Right renal pelvis (tissue), 4 donors: Measurements from ENCODE around the gene COL25A1. TPM values are rescaled to one million over a fixed set of nuclear protein-coding genes. Genes with fewer than 3 reads are reported as not detected.
A peak's percentile ranks its signal among the peaks of the same experiment; 100 is the strongest.

Experiments
- DNase-seq, 4 donors: peaks; one replicate each; pipeline ENCODE4 v3.0.0-alpha.2; 2013; ENCODE audit warnings: low read depth in 4 of 4, low spot score in 3 of 4, missing footprints in 1 of 4
- polyA plus RNA-seq, 4 donors: library from polyadenylated mRNA; unstranded; fragments of 120-200 nt; gene quantifications; one replicate each; pipeline ENCODE4 v1.2.1, GENCODE V29; 2013; ENCODE audit not compliant: insufficient read length in 4 of 4

COL25A1 gene
- polyA plus RNA-seq, 4 donors = 11.9 to 23.9 (median 17.1) TPM

- DNase-seq = no peak
Measured at GRCh38 chr4:108834166-108834834, 468.2 kb downstream of the COL25A1 start.

- DNase-seq = peak in 1 of 4 donors; percentile 10
Measured at GRCh38 chr4:108833046-108833445, 469.4 kb downstream of the COL25A1 start.

GRCh38 chr4:108831886-108832285 lies 470.6 kb downstream of the COL25A1 start:
- DNase-seq = no peak

GRCh38 chr4:108831291-108831690 lies 471.2 kb downstream of the COL25A1 start:
- no peak for DNase-seq

- peak in 2 of 4 donors; percentile 43 to 50 for DNase-seq
Measured at GRCh38 chr4:108830509-108831244, 471.8 kb downstream of the COL25A1 start.

- no peak for DNase-seq
Measured at GRCh38 chr4:108829966-108830492, 472.4 kb downstream of the COL25A1 start.

GRCh38 chr4:108828620-108829019 lies 473.8 kb downstream of the COL25A1 start:
- no peak for DNase-seq

- DNase-seq = no peak
Measured at GRCh38 chr4:108825737-108826136, 476.7 kb downstream of the COL25A1 start.

GRCh38 chr4:108821351-108821930 lies 481.0 kb downstream of the COL25A1 start:
- DNase-seq = no peak

GRCh38 chr4:108820492-108821350 lies 481.7 kb downstream of the COL25A1 start:
- DNase-seq = no peak

- no peak for DNase-seq
Measured at GRCh38 chr4:108814326-108814725, 488.1 kb downstream of the COL25A1 start.

GRCh38 chr4:108813261-108813660 lies 489.2 kb downstream of the COL25A1 start:
- no peak for DNase-seq

- no peak for DNase-seq
Measured at GRCh38 chr4:108811486-108811885, 491.0 kb downstream of the COL25A1 start.

- no peak for DNase-seq
Measured at GRCh38 chr4:108810087-108810486, 492.4 kb downstream of the COL25A1 start.

- no peak for DNase-seq
Measured at GRCh38 chr4:108804648-108805273, 497.7 kb downstream of the COL25A1 start.

GRCh38 chr4:108799306-108799705 lies 503.2 kb downstream of the COL25A1 start:
- DNase-seq = no peak

GRCh38 chr4:108796173-108796572 lies 506.3 kb downstream of the COL25A1 start:
- no peak for DNase-seq

GRCh38 chr4:108795733-108796132 lies 506.7 kb downstream of the COL25A1 start:
- no peak for DNase-seq

GRCh38 chr4:108794136-108794535 lies 508.3 kb downstream of the COL25A1 start:
- DNase-seq = no peak

GRCh38 chr4:108793415-108793814 lies 509.0 kb downstream of the COL25A1 start:
- no peak for DNase-seq
